Transverse colon (tissue), 4 donors: Measurements from ENCODE around the gene NELFE.

Source experiments
- CTCF ChIP-seq, 5 experiments: fragments of 200-600 bp in 3 of 5; fragments of 450-650 bp in 2 of 5; sonication (generic) in 3 of 5; IDR thresholded peaks; 1 replicate in 2 of 5; 2 replicates in 3 of 5; pipeline ENCODE4 v1.5.1; 2016 to 2017; ENCODE audit warnings: antibody characterized with exemption in 5 of 5, inconsistent platforms in 3 of 5, mild to moderate bottlenecking in 2 of 5, moderate library complexity in 1 of 5
- EP300 ChIP-seq: sonication (generic); formaldehyde crosslinking; IDR thresholded peaks from one replicate; pipeline ENCODE4 v1.6.1; 2017; ENCODE audit warnings: antibody characterized with exemption, low read depth
- POLR2A ChIP-seq: fragments of 450-650 bp; IDR thresholded peaks from one replicate; pipeline ENCODE4 v1.6.1; 2016; ENCODE audit warnings: antibody characterized with exemption, mild to moderate bottlenecking, moderate library complexity
- POLR2AphosphoS5 ChIP-seq, 3 donors: sonication (generic); formaldehyde crosslinking; IDR thresholded peaks; one replicate each; pipeline ENCODE4 v1.6.1; 2016; ENCODE audit warnings: antibody characterized with exemption in 3 of 3

GRCh38 chr6:31946370-31946885 lies 12.3 kb downstream of the NELFE start:
- TF ChIP-seq POLR2AphosphoS5 (IDR thresholded peaks at IDR 0.05) (no peak), POLR2A (no peak), CTCF (IDR thresholded peaks at IDR 0.05) (no peak), EP300 (no peak)
